K562 (cell line): Measurements from ENCODE around the gene IL10. TPM values are rescaled to one million over a fixed set of nuclear protein-coding genes. Genes with fewer than 3 reads are reported as not detected.
A peak's percentile ranks its signal among the peaks of the same experiment; 100 is the strongest.

Experiments
- ERF ChIP-seq: fragments of 450-650 bp; formaldehyde crosslinking; IDR thresholded peaks from 2 replicates; pipeline ENCODE4 v1.4.0; 2020; ENCODE audit warnings: mild to moderate bottlenecking, mixed read lengths
- FOXA1 ChIP-seq: fragments of 450-650 bp; IDR thresholded peaks from 2 replicates; pipeline ENCODE4 v1.6.1; 2016; ENCODE audit warnings: mild to moderate bottlenecking, borderline replicate concordance
- GTF2E2 ChIP-seq: fragments of 200-800 bp; sonication (Bioruptor generic); IDR thresholded peaks from 2 replicates; pipeline ENCODE4 v1.6.1; 2016; ENCODE audit warnings: missing genetic modification characterization, missing compliant biosample characterization
- KLF6 ChIP-seq: fragments of 250-450 bp; sonication (Bioruptor Pico); IDR thresholded peaks from 2 replicates; pipeline ENCODE4 v1.4.0; 2020; ENCODE audit warnings: mild to moderate bottlenecking, moderate library complexity, borderline replicate concordance
- MCM3 ChIP-seq: fragments of 450-650 bp; IDR thresholded peaks from 2 replicates; pipeline ENCODE4 v1.6.1; 2016
- NBN ChIP-seq: fragments of 450-650 bp; IDR thresholded peaks from 2 replicates; pipeline ENCODE4 v1.6.1; 2016; ENCODE audit warnings: low read depth, mild to moderate bottlenecking
- NCOA2 ChIP-seq, 2 experiments: fragments of 450-650 bp; IDR thresholded peaks; 2 replicates each; pipeline ENCODE4 v1.6.1; 2018; ENCODE audit warnings: mild to moderate bottlenecking in 2 of 2, moderate library complexity in 1 of 2; ENCODE audit not compliant: partially characterized antibody in 2 of 2
- SNIP1 ChIP-seq: fragments of 450-650 bp; IDR thresholded peaks from 2 replicates; pipeline ENCODE4 v1.7.1; 2017; ENCODE audit warnings: low read depth, mild to moderate bottlenecking
- TBL1XR1 ChIP-seq, 2 experiments: IDR thresholded peaks; 2 replicates each; pipeline ENCODE4 v1.6.1; 2012; ENCODE audit warnings: improper control_type of control experiment in 2 of 2, low read length in 2 of 2, mild to moderate bottlenecking in 1 of 2
- TEAD4 ChIP-seq, 2 experiments: sonication (generic) in 1 of 2; formaldehyde crosslinking in 1 of 2; IDR thresholded peaks; 2 replicates each; pipeline versions ENCODE4 v1.6.1 to v1.8.0; 2012 to 2022; ENCODE audit warnings: borderline replicate concordance in 1 of 2, inconsistent platforms in 1 of 2, low read length in 1 of 2, mild to moderate bottlenecking in 1 of 2, missing genetic modification reagents in 1 of 2
- TRIM24 ChIP-seq, 2 experiments: fragments of 450-650 bp; IDR thresholded peaks; 2 replicates each; pipeline ENCODE4 v1.6.1; 2016
- ZKSCAN8 ChIP-seq: fragments of 200-800 bp; sonication (Bioruptor generic); IDR thresholded peaks from 2 replicates; pipeline ENCODE4 v1.6.1; 2016; ENCODE audit warnings: missing genetic modification characterization, missing compliant biosample characterization
- ZNF146 ChIP-seq: IDR thresholded peaks from one replicate; pipeline ENCODE4 v1.6.1; 2018; ENCODE audit warnings: missing compliant biosample characterization; ENCODE audit not compliant: unreplicated experiment
- ZNF644 ChIP-seq: fragments of 200-800 bp; sonication (Bioruptor generic); IDR thresholded peaks from 2 replicates; pipeline ENCODE4 v1.6.1; 2016; ENCODE audit warnings: low read depth, missing genetic modification characterization, missing compliant biosample characterization
- ZSCAN29 ChIP-seq: fragments of 450-650 bp; IDR thresholded peaks from 2 replicates; pipeline ENCODE4 v1.6.1; 2017
- polyA plus RNA-seq, 8 experiments: library from polyadenylated mRNA; depleted of rRNA in 4 of 8; stranded (reverse) in 5 of 8; unstranded in 3 of 8; fragments of >200 nt; fragmentation: Nextera tagmentation in 2 of 8; fragmentation: Illumina TruSeq in 1 of 8; extraction: Ambion mirVana in 2 of 8; extraction: Trizol in 1 of 8; gene quantifications; 2 replicates each; pipeline versions ENCODE4 v1.2.1 to v1.2.3, GENCODE V29; 2011 to 2014; ENCODE audit warnings: inconsistent platforms in 1 of 8, missing spikeins in 1 of 8
- total RNA-seq, 7 experiments: library from RNA; depleted of rRNA in 6 of 7; stranded (reverse); fragments of >200 nt in 6 of 7; fragmentation: Illumina TruSeq in 2 of 7; extraction: Trizol in 2 of 7; gene quantifications; 2 replicates each; pipeline versions ENCODE4 v1.2.1 to v1.2.3, GENCODE V29; 2011 to 2021; ENCODE audit warnings: low replicate concordance in 1 of 7
- TF ChIP-seq, protein P1 (sequence below): fragments of 450-650 bp; formaldehyde crosslinking; IDR thresholded peaks from 2 replicates; pipeline ENCODE4 v1.4.0; 2020; ENCODE audit warnings: mild to moderate bottlenecking, moderate library complexity
- TF ChIP-seq, protein P2 (sequence below): fragments of 250-450 bp; sonication (Bioruptor Pico); IDR thresholded peaks from 2 replicates; pipeline ENCODE4 v1.8.0; 2022; ENCODE audit warnings: moderate library complexity, mild to moderate bottlenecking, inconsistent platforms
- TF ChIP-seq, protein P3 (sequence below): fragments of 250-450 bp; sonication (Bioruptor Pico); IDR thresholded peaks from 2 replicates; pipeline ENCODE4 v1.5.0; 2021; ENCODE audit warnings: mild to moderate bottlenecking, moderate library complexity
- TF ChIP-seq, protein P4 (sequence below): sonication (generic); formaldehyde crosslinking; IDR thresholded peaks from 2 replicates; pipeline ENCODE4 v1.8.0; 2022; ENCODE audit warnings: mild to moderate bottlenecking, low read depth, missing genetic modification reagents
- TF ChIP-seq, protein P5 (sequence below): sonication (generic); formaldehyde crosslinking; IDR thresholded peaks from 2 replicates; pipeline ENCODE4 v1.8.0; 2022; ENCODE audit warnings: mild to moderate bottlenecking, missing genetic modification reagents

IL10 gene
- total and polyA plus RNA-seq, 9 of the 15 experiments (the other 6 are each of a cell fraction or from before 2014, with no cell fraction given): 0.29 TPM; not detected in 8

DNA sequence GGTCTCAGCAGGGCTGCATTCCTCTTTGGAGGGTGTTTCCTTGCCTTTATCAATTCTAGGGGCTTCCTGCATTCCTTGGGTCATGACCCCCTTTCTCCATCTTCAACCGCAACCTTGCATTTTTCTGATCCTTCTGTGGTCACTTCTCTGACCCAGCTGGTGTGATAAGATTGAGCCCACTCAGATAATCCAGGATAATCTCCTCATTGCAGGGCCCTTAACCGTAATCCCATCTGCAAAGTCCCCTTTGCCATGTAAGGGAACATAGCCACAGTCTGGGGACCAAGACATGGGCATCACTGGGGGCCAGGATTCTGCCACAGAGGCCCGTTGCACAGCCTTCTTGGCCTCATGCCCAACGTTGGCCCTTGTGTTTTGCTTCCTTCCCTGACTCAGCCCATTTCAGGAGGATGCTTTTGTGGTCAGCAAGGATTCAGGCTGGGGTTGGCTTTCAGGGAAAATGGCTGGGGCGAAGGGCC lies 36.7 kb downstream of the IL10 start (continued):
- TF ChIP-seq FOXA1: no peak
- TF ChIP-seq TBL1XR1 (IDR thresholded peaks at IDR 0.05; ENCODE audit: low read length in 2 of 2): peak; percentile 72 to 91; a peak in 3 of 4 replicates
- TF ChIP-seq KLF6 (CRISPR knock-in tag): 0 out of 2 replicates have a peak, but pooled peaks have one; percentile 40
- no peak for TF ChIP-seq GTF2E2 (tag)
- TF ChIP-seq, protein P1, sequence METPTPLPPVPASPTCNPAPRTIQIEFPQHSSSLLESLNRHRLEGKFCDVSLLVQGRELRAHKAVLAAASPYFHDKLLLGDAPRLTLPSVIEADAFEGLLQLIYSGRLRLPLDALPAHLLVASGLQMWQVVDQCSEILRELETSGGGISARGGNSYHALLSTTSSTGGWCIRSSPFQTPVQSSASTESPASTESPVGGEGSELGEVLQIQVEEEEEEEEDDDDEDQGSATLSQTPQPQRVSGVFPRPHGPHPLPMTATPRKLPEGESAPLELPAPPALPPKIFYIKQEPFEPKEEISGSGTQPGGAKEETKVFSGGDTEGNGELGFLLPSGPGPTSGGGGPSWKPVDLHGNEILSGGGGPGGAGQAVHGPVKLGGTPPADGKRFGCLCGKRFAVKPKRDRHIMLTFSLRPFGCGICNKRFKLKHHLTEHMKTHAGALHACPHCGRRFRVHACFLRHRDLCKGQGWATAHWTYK (CRISPR knock-in tag): 0 out of 2 replicates have a peak, but pooled peaks have one; percentile 67
- no peak for TF ChIP-seq NCOA2 (IDR thresholded peaks at IDR 0.05; ENCODE audit: partially characterized antibody in 2 of 2)
- TF ChIP-seq NBN: peak; percentile 68; the same call in 1 of the 2 replicates
- peak; percentile 99 for TF ChIP-seq TEAD4 (IDR thresholded peaks at IDR 0.05; ENCODE audit: low read length)
- 0 out of 2 replicates have a peak, but pooled peaks have one; percentile 71 for TF ChIP-seq TEAD4 (CRISPR knock-in tag; IDR thresholded peaks at IDR 0.05; ENCODE audit: borderline replicate concordance)
- TF ChIP-seq ERF (CRISPR knock-in tag): peak; percentile 73; the same call in 1 of the 2 replicates
- TF ChIP-seq, protein P2, sequence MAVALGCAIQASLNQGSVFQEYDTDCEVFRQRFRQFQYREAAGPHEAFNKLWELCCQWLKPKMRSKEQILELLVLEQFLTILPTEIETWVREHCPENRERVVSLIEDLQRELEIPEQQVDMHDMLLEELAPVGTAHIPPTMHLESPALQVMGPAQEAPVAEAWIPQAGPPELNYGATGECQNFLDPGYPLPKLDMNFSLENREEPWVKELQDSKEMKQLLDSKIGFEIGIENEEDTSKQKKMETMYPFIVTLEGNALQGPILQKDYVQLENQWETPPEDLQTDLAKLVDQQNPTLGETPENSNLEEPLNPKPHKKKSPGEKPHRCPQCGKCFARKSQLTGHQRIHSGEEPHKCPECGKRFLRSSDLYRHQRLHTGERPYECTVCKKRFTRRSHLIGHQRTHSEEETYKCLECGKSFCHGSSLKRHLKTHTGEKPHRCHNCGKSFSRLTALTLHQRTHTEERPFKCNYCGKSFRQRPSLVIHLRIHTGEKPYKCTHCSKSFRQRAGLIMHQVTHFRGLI (CRISPR knock-in tag): peak; percentile 72; the same call in 1 of the 2 replicates
- TF ChIP-seq ZSCAN29: no peak
- TF ChIP-seq MCM3: no peak
- TF ChIP-seq ZKSCAN8 (CRISPR knock-in tag): peak; percentile 85; the same call in 1 of the 2 replicates
- peak; percentile 83 to 90 for TF ChIP-seq TRIM24 (IDR thresholded peaks at IDR 0.05)
- no peak for TF ChIP-seq ZNF146 (CRISPR knock-in tag)
- TF ChIP-seq, protein P3, sequence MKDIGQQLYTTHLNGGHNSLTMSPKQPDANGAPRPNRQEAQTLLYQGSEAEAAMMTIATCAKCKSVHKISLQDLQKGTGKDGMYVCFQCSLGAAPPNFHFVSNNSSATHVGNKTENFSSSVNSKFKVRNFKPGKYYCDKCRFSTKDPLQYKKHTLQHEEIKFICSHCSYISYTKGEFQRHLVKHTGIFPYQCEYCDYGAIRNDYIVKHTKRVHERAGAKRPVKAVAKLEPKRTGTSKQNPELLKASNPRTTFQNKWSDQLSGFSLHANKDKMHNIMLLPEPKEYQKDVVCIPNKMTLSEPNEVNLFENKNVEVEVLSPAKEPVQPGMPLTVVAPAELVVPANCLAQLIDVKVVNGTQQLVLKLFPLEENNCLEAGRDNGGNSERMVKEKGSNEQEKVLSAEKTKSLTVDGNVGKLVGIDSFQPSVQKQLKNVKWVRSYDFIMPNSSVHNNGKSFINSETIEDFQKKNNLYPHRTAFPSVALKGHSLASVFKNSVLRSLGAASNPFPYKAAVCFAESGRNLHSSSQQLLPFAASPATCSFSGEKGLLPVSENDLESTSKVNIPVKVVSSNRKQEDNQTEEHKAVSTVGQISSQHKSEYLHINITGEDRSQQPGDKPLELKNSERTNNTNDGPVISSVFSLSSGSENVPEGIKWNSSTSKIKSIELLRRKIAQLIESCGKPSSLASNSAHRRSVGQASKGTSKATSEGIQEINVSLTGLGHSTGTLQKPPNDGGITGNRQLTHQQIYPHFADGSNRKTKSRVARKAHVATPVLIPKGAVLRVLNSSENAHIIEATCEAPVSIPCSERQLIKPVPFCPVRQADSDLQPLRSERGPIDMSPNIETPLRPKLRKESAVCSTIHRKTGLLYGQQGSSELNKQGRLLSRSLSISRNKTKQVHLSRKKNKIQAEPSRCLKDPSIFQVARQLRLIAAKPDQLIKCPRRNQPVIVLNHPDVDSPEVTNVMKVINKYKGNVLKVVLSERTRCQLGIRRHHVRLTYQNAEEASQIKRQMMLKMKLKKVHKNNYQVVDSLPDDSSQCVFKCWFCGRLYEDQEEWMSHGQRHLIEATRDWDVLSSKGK (CRISPR knock-in tag): no peak
- TF ChIP-seq, protein P4, sequence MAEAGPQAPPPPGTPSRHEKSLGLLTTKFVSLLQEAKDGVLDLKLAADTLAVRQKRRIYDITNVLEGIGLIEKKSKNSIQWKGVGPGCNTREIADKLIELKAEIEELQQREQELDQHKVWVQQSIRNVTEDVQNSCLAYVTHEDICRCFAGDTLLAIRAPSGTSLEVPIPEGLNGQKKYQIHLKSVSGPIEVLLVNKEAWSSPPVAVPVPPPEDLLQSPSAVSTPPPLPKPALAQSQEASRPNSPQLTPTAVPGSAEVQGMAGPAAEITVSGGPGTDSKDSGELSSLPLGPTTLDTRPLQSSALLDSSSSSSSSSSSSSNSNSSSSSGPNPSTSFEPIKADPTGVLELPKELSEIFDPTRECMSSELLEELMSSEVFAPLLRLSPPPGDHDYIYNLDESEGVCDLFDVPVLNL (CRISPR knock-in tag): no peak
- TF ChIP-seq, protein P5, sequence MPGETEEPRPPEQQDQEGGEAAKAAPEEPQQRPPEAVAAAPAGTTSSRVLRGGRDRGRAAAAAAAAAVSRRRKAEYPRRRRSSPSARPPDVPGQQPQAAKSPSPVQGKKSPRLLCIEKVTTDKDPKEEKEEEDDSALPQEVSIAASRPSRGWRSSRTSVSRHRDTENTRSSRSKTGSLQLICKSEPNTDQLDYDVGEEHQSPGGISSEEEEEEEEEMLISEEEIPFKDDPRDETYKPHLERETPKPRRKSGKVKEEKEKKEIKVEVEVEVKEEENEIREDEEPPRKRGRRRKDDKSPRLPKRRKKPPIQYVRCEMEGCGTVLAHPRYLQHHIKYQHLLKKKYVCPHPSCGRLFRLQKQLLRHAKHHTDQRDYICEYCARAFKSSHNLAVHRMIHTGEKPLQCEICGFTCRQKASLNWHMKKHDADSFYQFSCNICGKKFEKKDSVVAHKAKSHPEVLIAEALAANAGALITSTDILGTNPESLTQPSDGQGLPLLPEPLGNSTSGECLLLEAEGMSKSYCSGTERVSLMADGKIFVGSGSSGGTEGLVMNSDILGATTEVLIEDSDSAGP (CRISPR knock-in tag): no peak
- no peak for TF ChIP-seq SNIP1
- peak; percentile 87 for TF ChIP-seq ZNF644 (tag)
